NCI-H510A (cell line): ENCODE data around the gene ARNT2.

Experiments used
- DNase-seq: peaks from one replicate; lab custom pipeline; 2025; lab: John Stamatoyannopoulos, UW

ARNT2 gene

DNA sequence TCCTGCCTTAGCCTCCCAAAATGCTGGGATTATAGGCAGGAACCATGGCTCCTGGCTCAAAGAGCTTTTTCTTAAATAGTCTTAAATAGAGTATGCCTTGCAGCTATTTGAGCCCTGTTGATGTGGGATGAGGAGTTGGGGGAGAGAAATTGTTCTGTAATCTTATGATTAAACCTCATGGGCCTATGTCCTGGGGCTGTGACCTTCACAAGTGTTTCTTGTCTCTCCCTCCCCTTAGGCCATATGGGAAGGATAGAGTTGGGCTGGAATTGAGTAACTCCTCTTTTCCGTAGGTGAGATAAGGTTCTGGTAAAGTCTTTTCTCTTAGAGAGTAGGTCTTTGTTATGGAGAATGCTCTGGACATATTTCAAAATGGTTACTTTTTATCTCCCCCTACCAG, 114.3 kb downstream of the ARNT2 start:
- DNase-seq, result no peak

DNA sequence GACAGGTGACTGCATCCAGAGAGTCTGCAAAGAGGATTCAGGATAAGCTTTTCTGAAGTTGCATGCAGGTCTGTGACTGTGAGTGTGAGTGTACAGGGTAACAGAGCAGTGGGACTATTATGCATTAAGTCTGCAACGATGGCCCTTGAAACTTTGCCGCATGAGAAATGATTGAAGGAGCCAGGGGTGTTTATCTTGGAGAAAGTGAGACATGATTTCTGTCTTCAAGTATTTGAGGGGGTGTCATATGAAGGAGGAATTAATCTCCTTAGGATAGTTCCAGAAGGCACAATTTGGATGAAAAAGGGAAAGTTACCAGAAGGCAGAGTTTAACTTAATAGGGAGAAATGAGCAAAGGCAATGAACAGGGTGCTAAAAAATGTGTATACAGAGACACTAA, 119.6 kb downstream of the ARNT2 start:
- DNase-seq, result no peak

DNA sequence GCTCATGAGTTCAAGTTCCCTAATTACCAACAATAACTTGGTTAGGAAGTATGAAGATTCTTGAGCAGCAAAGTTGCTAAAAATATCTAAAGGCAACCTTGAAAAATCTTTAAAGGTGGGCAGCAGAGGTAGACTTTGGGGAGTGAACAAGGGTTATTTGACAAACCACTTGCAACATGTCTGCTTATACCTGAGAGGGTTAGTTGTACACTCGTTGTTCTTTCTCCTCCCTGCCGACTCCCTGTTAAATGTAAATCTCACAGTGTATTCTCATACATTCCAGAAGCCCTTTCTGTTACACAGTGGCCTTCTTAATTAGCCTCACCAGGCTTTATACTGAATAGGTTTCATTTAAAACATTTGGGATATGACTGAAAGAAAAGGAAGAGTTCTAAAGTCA, 121.7 kb downstream of the ARNT2 start:
- no peak for DNase-seq

DNA sequence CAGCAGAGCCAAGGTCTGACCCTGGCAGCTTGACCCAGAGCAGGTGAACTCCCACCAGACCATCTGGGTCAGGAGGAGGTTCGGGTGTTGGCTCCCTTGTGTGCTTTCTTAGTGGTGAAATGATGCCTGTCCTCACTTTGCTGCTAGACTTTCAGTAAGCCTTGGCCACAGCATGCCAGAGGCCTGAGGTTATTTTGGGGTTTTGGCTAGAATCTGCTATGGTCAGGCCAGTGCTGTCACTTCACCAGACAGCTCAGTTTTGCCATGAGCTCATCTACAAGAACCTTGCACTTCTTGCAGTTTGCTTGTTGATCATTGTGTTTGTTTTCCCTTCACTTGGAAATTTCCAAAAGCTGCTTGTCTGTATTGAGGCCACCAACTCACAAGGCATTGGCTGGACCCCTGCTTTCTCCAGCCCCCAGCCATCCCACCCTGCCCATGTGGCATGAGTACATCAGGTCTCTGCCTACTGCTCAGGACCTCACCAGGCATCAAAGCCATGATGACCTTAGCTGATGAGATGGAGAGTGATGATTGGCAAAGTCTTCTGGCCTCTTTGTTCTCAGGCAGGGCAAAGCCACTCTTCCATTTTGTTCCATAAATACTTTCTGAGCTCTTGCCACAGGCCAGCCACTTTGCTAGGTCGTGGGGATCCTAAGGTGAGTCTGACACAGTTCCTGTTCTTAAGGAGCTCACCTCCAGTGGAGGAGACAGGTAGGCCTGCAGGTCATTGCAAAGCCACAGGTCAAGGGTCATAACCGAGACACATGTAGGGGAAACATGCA, 122.6 kb downstream of the ARNT2 start:
- no peak for DNase-seq

DNA sequence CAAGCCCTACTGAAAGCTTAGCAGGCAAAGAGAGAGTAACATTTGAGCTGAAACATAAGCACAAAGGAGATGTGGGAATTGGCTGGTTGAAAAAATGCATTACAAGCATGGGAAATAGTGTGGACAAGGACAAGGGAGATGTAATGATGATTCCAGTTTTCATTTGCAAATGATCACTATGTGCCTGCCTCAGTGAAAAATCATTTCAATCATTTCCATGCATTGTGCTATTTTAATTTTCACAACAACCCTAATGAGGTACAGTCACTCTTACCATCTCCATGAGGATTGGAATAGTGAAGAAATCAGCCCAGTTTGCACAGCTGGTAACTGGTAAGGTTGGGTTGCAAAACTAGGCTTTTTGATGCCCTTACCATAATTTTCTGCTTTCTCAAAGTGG, 123.2 kb downstream of the ARNT2 start:
- no peak for DNase-seq

DNA sequence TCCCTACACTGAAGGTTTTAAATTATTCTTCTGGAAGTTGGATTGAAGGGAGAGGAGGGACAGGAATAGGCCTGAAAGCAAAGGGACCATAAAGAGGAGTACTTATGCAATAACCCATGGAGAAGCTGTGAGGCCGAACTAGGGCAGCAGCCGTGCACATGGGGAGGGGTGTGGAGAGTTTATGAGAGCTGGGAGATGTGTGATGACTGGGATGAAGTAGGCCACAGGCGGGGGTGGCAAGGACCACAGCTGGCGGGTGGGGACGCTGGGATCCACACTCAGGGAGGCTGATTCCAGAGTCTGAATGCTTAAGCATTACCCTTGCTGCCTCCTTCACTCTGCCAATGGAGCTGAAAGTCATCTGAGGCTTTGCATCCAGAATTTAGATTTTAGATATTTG, 123.8 kb downstream of the ARNT2 start:
- no peak for DNase-seq

DNA sequence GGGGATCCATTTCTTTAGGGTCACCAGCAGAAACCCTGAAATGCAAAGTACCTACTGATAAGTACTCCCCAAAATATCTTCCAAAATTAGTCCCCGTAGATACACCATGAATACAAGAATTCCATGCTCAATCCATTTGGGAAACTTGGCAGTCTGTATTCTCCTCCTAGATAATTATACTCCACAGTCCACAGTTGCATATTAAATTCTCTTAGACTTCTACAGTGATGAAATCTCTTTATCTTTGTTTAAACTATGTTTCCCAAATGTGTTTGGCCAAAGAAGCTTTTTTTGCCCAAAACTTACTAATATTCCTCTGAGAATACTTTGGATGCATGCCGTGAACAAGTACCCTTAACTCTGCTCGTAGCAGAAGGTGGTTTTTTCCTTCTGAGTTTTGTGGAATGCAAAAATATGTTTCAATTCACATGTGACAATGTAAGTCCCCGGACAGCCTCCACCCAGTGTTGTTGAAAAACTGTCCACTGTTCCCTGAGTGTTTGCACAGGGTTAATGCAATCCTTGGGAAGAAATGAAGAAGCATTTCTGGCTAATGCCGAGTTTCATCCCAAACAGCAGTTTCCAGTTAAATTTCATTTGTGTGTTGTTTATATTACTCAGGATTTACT, 126.7 kb downstream of the ARNT2 start:
- DNase-seq, result no peak

DNA sequence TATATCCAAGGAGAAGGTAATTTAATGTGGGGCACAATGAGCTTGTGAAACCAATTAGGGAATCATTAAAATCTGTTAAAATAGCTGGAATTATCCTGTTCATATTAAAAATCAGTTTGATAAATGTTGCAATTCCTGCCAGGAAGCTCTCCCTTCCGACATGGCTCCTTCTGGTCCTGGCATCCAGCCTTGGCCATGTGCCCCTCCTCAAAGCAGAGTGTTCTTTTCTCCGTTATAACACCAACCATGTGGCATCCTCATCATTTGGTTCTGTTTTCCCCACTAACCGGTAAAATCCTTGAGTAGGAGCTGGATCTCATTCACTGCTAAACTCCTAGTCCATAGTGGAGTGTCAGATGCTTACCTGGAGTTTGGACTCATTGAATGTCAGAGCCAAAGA, 127.2 kb downstream of the ARNT2 start:
- DNase-seq, result no peak

DNA sequence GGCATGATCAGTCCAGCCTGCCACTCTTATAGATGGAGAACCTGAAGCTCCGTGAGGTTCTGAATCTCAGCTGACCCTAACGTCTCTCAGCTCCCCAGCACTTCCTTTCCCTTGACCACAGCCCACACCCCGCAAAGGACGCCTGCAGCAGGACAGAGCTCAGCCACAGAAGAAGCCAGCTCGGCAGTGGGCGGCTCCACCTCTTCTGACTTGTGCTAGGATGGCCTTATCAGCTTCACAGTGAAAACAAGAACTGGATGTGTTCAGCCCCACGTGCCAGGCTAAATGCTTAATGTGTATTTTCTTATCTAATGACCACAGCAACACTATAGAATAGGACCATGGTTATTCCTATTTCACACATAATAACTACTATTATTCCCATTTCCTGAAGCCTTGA, 127.6 kb downstream of the ARNT2 start:
- no peak for DNase-seq

DNA sequence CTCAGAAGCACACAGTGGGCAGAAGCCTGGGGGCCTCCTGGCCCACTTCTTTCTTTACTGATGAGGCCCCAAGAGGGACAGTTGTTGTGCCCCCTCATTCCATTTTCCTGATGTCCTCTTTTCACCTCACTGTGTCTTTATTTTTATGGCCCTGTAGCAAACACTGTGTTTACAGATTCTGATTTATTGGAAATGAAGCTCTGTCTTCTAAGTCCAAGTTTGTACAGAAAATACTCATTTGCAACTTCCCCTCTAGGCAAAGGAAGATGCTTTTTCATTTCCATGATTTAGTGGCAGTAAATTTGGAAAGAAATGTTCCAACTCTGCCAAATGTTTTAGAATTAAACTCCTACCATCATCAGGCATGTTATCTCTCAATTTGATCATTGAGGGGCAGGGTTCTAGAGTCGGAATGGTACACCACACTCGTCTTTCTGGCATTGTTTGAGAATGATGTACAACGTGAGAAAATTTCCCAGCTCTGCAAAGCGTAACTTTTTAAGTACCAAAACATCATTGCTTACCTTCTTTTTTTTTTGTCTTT, 129.7 kb downstream of the ARNT2 start:
- no peak for DNase-seq

DNA sequence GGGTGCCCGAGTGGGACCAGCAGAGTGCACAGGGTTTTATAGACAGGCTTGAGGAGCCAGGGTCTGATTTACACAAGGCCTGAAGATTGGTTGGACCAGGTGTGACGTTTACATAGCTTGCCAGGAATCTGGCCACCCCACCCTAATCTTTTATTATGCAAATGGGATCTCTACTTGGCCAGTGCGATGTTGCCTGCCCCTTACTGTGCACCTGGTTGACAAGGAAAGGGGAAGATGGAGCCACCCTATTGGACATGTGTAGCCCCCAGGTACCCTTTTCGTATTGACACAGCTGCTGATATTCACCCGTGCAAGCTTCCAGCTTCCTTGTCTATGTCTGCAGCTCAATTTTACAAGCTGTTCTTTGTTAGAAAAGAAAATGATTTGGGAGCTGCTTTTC, 132.0 kb downstream of the ARNT2 start:
- DNase-seq, result peak; percentile 44

DNA sequence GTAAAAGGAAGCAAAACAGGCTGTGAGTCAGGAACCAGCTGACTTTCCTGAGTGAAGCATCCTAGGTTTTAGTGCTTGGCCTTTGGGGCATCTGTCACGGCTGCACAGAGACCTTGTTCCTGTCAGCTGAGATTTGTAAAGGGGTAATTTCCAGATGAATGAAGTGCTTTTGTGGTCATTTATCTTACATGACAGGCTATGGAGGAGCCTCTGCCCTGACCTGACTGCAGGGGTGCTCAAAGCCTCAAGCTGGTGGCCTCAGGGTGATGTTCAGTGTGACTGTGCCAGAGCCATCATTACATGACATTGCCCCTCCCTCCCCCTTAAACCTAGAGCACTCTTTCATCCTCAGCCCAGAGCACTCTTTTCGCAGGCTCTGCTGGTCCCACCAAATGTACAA, 132.5 kb downstream of the ARNT2 start:
- DNase-seq, result no peak

DNA sequence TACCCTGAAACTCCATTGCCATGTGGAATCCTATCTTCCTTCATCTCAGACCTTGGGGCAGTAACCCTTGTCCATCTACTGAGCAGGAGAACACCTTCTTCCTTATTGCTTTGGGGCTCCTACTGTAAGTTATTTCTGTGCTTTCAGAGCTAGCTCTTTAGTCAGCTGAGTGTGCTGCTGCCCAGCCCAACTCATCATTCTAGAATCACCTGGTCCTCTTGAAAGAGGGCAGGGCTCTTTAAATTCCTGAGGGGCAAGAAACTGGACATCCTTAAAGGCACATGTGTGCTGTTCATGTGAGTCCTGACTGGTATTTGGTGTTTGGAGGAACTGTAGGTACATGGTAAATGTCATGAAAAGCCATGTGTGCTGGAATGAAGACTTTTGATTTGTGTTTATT, 140.9 kb downstream of the ARNT2 start:
- DNase-seq, result no peak

DNA sequence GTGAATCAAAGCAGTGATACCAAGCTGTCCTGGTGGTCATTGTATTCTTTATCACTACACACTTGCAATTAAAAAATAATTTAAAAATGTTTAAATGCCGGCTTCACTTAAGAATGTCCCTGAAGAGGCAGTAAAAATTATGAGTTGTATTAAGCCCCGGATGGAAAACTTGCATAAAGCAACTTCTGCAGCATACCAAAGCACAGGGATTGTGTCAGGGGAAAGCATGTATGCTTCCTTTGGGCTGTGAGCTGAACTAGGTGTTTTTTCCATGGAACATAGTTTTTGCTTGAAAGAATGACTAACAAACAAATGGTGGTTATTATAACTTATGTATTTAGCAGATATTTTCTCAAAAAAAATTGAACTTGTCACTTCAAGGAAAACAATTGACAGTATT, 143.1 kb downstream of the ARNT2 start:
- DNase-seq, result no peak

DNA sequence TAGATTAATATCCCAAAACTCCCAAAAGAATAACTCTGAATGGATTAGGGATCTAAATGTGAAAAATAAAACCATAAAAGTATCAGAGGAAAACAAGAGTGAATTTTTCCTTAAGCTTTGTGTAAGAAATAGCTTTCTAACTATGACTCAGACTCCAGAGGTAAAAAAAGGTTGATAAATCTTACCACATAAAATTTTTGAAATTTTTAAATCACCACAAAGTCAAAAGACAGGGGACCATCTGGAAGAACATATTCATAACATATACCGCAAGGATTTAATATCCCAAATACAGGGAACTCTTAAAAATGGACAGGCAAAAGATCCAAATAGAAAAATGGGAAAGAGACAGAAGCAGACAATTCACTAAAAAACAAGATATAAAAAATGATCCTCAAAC, 145.0 kb downstream of the ARNT2 start:
- no peak for DNase-seq

DNA sequence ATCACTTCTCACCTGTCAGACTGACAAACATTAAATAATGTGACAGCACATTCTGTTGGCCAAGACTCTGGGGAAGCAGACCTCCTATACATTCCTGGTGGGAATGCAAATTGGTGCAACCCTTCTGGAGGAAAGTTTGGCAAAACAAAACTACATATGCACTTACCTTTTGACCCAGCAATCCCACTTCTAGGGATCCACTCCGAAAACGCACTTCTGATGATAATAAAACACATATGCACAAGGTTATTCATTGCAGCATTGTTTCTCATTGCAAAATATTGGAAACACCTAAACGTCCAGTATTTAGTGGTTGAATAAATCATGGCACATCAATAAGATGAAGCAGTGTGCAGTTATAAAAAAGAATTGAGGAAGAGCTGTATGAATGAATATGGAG, 145.5 kb downstream of the ARNT2 start:
- DNase-seq, result no peak

DNA sequence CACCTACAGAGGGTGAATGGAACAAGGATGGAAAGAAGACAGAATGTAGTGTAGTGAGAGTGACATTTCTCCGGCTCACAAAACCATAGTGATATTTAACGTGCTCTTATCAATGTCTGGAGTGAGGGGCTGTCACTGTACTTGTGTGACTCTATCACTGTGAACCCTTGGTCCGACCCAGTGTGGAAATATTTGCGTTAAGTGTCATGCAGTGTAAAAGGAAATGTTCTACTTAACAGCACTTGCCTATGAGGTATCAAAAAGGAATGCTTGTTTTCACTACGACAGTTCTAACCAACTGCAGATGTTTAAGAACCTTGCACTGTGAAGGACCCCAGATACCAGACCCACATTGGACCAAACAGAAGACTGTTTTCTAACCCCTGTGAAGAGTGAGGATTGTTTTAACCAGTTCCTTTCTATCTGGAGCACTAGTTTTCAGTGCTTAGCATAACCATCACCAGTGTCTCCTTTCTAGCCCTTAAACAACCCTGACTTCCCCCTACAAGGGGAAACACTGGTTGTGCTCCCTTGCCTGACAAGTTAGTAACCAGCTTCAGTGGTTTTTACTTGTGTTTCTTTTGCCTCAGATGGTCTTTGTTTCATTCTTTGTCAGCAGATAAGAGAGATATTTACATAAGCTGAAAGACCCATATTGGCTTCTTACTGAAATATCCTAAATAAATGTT, 146.2 kb downstream of the ARNT2 start:
- no peak for DNase-seq

DNA sequence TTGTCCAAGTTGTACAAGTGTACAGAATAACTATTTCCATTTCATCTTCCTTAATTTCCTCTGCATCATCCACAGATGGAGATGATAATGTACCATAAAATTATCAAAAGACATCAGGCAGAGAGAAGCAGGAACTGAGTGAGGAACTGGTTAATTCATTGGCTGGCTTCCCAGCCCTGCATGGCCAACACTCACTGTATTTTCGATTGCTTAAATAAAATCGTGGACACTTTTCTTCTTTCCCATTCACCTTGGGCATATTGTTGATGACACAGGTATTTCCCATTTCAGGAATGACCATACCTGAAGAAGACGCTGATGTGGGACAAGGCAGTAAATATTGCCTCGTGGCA, 146.7 kb downstream of the ARNT2 start:
- no peak for DNase-seq

DNA sequence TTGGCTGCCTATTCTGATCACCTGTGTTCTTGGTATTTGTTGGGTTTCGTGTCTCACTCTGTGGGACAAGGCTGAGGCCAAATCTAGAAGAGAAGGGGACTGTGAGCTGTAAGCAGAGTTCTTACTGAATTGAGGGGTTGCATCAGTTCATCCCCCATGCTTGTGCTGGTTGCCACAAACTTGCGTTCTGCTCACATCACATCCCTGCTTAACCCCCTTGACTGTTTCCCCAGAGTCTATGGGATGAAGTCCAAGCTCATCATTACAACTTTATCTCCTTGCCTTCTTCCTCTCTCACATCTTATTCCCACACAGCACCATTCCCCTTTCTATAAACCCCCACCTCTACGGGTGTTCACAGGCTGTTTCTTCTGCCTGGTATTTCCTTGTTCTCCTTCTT, 147.2 kb downstream of the ARNT2 start:
- DNase-seq, result no peak

DNA sequence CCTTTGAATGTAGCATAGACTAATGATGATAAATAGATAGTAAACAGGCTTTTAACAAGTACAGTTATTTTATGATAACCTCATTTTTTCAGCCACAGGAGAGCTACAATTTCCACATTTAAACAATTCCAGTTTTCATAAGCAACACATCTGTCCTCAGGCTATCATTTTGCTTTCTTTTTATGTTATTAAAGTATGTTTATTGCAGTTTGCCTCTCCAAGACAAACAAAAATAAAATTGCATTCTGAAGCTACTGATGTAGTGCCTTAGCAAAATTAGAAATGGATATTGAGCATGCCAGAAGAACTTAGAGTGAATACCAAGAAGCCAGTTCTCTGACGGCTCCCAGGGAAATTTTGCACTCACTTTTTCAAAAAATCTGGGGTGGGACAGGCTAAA, 150.4 kb downstream of the ARNT2 start:
- no peak for DNase-seq

DNA sequence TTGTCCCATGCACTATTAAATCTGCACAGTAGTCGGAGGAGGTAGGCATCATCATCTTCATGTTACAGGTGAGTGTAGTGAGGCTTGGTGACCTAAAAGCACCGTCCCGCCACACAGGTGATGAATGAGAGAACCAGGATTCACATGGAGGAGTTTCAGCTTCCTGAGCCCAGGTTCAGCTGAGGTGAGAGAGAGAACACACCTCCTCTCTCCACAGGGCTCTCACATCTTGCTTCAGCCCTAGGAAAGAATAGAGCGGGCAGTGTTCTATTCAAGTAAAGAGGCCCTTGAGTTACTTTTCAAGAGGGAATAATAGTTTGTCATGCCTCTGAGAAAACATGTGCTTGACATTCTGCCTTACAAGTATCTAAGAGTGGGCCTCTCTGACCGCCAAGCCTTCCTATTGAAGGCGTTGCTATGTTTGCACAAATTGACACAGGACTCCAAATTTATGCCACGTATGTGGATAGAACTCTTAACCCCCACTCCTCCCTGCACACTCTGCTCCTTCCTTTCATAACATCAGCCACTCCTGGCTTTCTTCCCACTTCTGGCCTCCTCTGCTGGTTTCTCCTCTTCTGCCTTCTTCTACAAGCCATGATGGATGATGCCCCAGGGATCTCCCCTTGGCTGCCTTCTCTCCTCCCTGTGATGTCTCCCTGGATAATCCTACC, 152.6 kb downstream of the ARNT2 start:
- DNase-seq, result peak; percentile 45

DNA sequence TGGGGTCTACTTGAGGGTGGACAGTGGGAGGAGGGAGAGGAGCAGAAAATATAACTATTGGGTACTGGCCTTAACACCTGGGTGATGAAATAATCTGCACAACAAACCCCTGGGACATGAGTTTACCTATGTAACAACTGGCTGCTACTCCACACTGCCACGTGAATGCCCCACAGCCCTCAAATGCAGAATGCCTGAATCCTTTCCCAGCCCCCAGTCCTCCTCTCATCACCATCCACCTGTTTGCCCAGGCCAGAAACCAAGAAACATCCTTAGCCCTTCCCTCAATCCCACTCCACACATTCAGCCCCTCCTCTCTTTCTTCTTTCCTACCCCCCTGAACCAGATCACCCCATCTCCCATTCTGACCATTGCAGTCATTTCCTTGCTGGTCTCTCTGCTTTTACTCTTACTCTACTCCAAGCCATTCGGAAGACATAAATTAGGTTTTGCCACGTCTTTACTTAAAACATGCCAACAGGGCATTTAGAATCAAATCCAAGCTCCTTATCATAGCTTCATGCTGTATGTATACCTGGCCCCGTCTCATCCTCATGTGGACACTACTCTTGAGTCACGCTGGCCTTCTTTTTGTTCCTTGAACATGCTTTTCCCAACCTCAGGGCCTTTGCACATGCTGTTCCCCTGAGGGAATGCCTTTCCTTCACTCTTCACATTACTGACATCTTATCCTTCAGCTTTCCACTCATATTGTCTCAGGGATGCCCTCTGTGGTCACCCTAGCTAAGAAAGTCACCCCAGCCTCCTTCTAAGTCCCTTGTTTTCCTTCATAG, 153.5 kb downstream of the ARNT2 start:
- no peak for DNase-seq
